Spleen (tissue), 7 donors: Measurements from ENCODE around the gene MACROD2.

ENCODE experiments used
- POLR2A ChIP-seq, 3 donors: fragments of 450-650 bp; IDR thresholded peaks; one replicate each; pipeline ENCODE4 v1.5.1; 2017; ENCODE audit warnings: antibody characterized with exemption in 3 of 3, mild to moderate bottlenecking in 1 of 3
- TF ChIP-seq, protein P1 (sequence below), 11 experiments: fragments of 200-600 bp in 7 of 11; fragments of 450-650 bp in 4 of 11; sonication (generic) in 4 of 11; IDR thresholded peaks in 8 of 11; conservative IDR thresholded peaks in 3 of 11; 1 replicate in 7 of 11; 2 replicates in 4 of 11; pipeline versions ENCODE4 v1.4.0 to v1.8.0; 2016 to 2021; ENCODE audit warnings: antibody characterized with exemption in 11 of 11, inconsistent platforms in 4 of 11, mild to moderate bottlenecking in 1 of 11
- donor health status: DM: no; HTN: no; CAD: no; lungs with moderate emphysema.
- donor health status: DM: no; HTN: no; CAD: no.
- donor health status: DM: no; HTN: no; CAD: no.

DNA sequence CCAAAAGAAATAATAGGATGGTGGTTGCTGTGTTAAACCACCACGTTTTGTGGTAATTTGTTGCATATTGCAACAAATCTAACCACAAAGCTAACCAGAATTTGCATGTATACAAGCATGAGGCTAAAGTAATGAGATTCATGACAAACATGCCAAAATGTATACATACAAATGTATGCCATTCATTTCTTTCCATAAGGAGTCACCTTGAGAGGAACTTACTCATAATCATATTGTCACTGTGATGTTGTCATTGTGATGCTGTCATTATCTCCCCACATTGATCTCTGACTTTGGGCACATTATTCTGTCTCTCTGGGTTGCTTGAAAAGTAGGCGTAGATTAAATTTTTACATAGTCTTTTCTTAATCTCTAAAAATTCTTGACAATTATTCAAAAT is 1228.9 kb downstream of the MACROD2 start:
- no peak for TF ChIP-seq POLR2A (IDR thresholded peaks at IDR 0.05)
- TF ChIP-seq, protein P1, sequence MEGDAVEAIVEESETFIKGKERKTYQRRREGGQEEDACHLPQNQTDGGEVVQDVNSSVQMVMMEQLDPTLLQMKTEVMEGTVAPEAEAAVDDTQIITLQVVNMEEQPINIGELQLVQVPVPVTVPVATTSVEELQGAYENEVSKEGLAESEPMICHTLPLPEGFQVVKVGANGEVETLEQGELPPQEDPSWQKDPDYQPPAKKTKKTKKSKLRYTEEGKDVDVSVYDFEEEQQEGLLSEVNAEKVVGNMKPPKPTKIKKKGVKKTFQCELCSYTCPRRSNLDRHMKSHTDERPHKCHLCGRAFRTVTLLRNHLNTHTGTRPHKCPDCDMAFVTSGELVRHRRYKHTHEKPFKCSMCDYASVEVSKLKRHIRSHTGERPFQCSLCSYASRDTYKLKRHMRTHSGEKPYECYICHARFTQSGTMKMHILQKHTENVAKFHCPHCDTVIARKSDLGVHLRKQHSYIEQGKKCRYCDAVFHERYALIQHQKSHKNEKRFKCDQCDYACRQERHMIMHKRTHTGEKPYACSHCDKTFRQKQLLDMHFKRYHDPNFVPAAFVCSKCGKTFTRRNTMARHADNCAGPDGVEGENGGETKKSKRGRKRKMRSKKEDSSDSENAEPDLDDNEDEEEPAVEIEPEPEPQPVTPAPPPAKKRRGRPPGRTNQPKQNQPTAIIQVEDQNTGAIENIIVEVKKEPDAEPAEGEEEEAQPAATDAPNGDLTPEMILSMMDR (IDR thresholded peaks at IDR 0.05 in 8 of 11, conservative IDR thresholded peaks at IDR 0.05 in 3 of 11): no peak
